HepG2 (cell line): ENCODE data around the gene NDFIP2. TPM values are rescaled to one million over a fixed set of nuclear protein-coding genes. Genes with fewer than 3 reads are reported as not detected.
"Not testable (repeated sequence)": the region's sequence is repeated elsewhere in the genome, so short reads cannot be mapped to it uniquely, and the experiment has no call there.

ENCODE experiments used
- ATAC-seq: fragments of 200-7000 bp; cut with Tn5 transposase; 3 replicates; pipeline ENCODE4 v1.9.1; 2020; ENCODE audit warnings: mild to moderate bottlenecking, moderate library complexity
- BruUV-seq: library from RNA; stranded (reverse); fragments of 400-500 nt; replicated peaks from 2 replicates; lab custom pipeline; 2021; lab: Mats Ljungman, UMichigan
- CTCF ChIA-PET: fragments of 300-600 bp; formaldehyde crosslinking; extraction: SDS; loops from one replicate; lab custom pipeline; 2021; ENCODE audit warnings: low total read pairs, inconsistent platforms, low intra/inter-chr PET ratio; lab: Yijun Ruan, JAX
- POLR2A ChIA-PET: fragments of 350-600 bp; sonication (Branson Sonifier 250); formaldehyde crosslinking; loops from one replicate; lab custom pipeline; 2020; ENCODE audit warnings: antibody characterized with exemption, inconsistent platforms; lab: Yijun Ruan, JAX
- DNase-seq: peaks from one replicate; pipeline ENCODE4 v3.0.0-alpha.2; 2015; ENCODE audit warnings: low spot score
- FAIRE-seq: peaks from 3 replicates; lab custom pipeline; 2011; peaks lifted over from hg19 to GRCh38; lab: Jason Lieb, UNC
- H2AFZ ChIP-seq: one replicate; pipeline ENCODE4 v1.6.1; 2011; ENCODE audit warnings: low read length, inconsistent platforms
- H3K27ac ChIP-seq: fragments of 300-600 bp; 3 replicates; pipeline ENCODE4 v1.8.0; 2011; ENCODE audit warnings: mixed run types, mild to moderate bottlenecking, mixed read lengths, low read length, inconsistent platforms; ENCODE audit not compliant: insufficient read depth; ENCODE audit errors: extremely low read length
- H3K27me3 ChIP-seq, 2 experiments: fragments of 200-600 bp in 1 of 2; 2 replicates in 1 of 2; 3 replicates in 1 of 2; pipeline versions ENCODE4 v1.6.0 to v1.8.0; 2011; ENCODE audit warnings: low read length in 2 of 2, mild to moderate bottlenecking in 2 of 2, moderate library complexity in 2 of 2, inconsistent platforms in 1 of 2; ENCODE audit not compliant: insufficient read depth in 2 of 2, control insufficient read depth in 1 of 2
- H3K36me3 ChIP-seq, 2 experiments: fragments of 200-600 bp in 1 of 2; replicated peaks in 1 of 2; 2 replicates in 1 of 2; 3 replicates in 1 of 2; pipeline versions ENCODE4 v1.5.1 to v1.8.0; 2011; ENCODE audit warnings: low read length in 2 of 2, inconsistent platforms in 1 of 2; ENCODE audit not compliant: insufficient read depth in 2 of 2, control insufficient read depth in 1 of 2
- H3K4me1 ChIP-seq: 2 replicates; pipeline ENCODE4 v1.5.1; 2012; ENCODE audit warnings: low read length, inconsistent platforms; ENCODE audit not compliant: insufficient read depth
- H3K4me2 ChIP-seq: 2 replicates; pipeline ENCODE4 v1.6.0; 2011; ENCODE audit warnings: low read depth, low read length, inconsistent platforms
- H3K4me3 ChIP-seq, 3 experiments: fragments of 200-600 bp in 1 of 3; sonication (generic), shearing (Covaris generic) in 1 of 3; replicated peaks in 1 of 3; 2 replicates each; pipeline ENCODE4 v1.5.1; 2011 to 2016; ENCODE audit warnings: low read length in 3 of 3, inconsistent platforms in 2 of 3, low read depth in 2 of 3, mild to moderate bottlenecking in 2 of 3, control low read depth in 1 of 3, mixed read lengths in 1 of 3; ENCODE audit not compliant: insufficient read depth in 1 of 3
- H3K79me2 ChIP-seq: one replicate; pipeline ENCODE4 v1.6.1; 2011; ENCODE audit warnings: low read length, inconsistent platforms; ENCODE audit not compliant: insufficient read depth
- H3K9ac ChIP-seq: 2 replicates; pipeline ENCODE4 v1.6.0; 2011; ENCODE audit warnings: mild to moderate bottlenecking, low read depth, low read length, inconsistent platforms; ENCODE audit not compliant: insufficient read depth
- H3K9me3 ChIP-seq: 2 replicates; pipeline ENCODE4 v1.5.1; 2012; ENCODE audit warnings: mild to moderate bottlenecking, low read length
- H4K20me1 ChIP-seq: 2 replicates; pipeline ENCODE4 v1.6.0; 2011; ENCODE audit warnings: inconsistent platforms, mild to moderate bottlenecking, low read length, moderate library complexity; ENCODE audit not compliant: insufficient read depth
- ATF7-NPFF ChIP-seq: sonication (generic); formaldehyde crosslinking; IDR thresholded peaks from 2 replicates; pipeline ENCODE4 v1.8.1; 2023; ENCODE audit warnings: mild to moderate bottlenecking, low read depth, missing genetic modification reagents, moderate library complexity
- CREB1 ChIP-seq, 2 experiments: fragments of 450-650 bp in 1 of 2; IDR thresholded peaks; 2 replicates each; pipeline ENCODE4 v1.6.1; 2016 to 2017; ENCODE audit warnings: control low read depth in 1 of 2, mild to moderate bottlenecking in 1 of 2, missing compliant biosample characterization in 1 of 2, missing genetic modification characterization in 1 of 2
- GPN1 ChIP-seq: sonication (generic); formaldehyde crosslinking; IDR thresholded peaks from 2 replicates; pipeline ENCODE4 v1.5.1; 2020; ENCODE audit warnings: missing genetic modification reagents, borderline replicate concordance
- HHEX ChIP-seq: IDR thresholded peaks from 2 replicates; pipeline ENCODE4 v1.6.1; 2016; ENCODE audit warnings: control low read depth
- KAT7 ChIP-seq: IDR thresholded peaks from 2 replicates; pipeline ENCODE4 v1.6.1; 2018; ENCODE audit warnings: borderline replicate concordance, missing compliant biosample characterization
- SNAPC2 ChIP-seq: sonication (generic); formaldehyde crosslinking; IDR thresholded peaks from 2 replicates; pipeline ENCODE4 v1.8.1; 2022; ENCODE audit warnings: mild to moderate bottlenecking, missing genetic modification reagents
- ZBTB7A ChIP-seq: sonication (generic); formaldehyde crosslinking; IDR thresholded peaks from 2 replicates; pipeline ENCODE4 v1.8.0; 2022; ENCODE audit warnings: mild to moderate bottlenecking, missing genetic modification reagents
- ZC3H13 ChIP-seq: sonication (generic); formaldehyde crosslinking; IDR thresholded peaks from 2 replicates; pipeline ENCODE4 v1.8.1; 2023; ENCODE audit warnings: mild to moderate bottlenecking, missing genetic modification reagents, moderate library complexity
- ZNF264 ChIP-seq: sonication (generic); formaldehyde crosslinking; IDR thresholded peaks from 2 replicates; pipeline ENCODE4 v1.4.0; 2020; ENCODE audit warnings: missing genetic modification reagents
- ZNF3 ChIP-seq: IDR thresholded peaks from 2 replicates; pipeline ENCODE4 v1.7.0; 2017; ENCODE audit warnings: inconsistent platforms
- ZNF329 ChIP-seq: sonication (generic); formaldehyde crosslinking; IDR thresholded peaks from 2 replicates; pipeline ENCODE4 v1.9.0; 2021; ENCODE audit warnings: low read depth, mild to moderate bottlenecking, missing genetic modification reagents
- ZNF484 ChIP-seq: sonication (generic); formaldehyde crosslinking; IDR thresholded peaks from 2 replicates; pipeline ENCODE4 v1.5.1; 2020; ENCODE audit warnings: mild to moderate bottlenecking, low read depth, missing genetic modification reagents, borderline replicate concordance
- ZNF598 ChIP-seq: sonication (generic); formaldehyde crosslinking; IDR thresholded peaks from 2 replicates; pipeline ENCODE4 v1.5.1; 2020; ENCODE audit warnings: mild to moderate bottlenecking, missing genetic modification reagents, borderline replicate concordance
- ZNF724P ChIP-seq: sonication (generic); formaldehyde crosslinking; IDR thresholded peaks from 2 replicates; pipeline ENCODE4 v1.8.0; 2022; ENCODE audit warnings: missing genetic modification reagents, borderline replicate concordance
- ZNF777 ChIP-seq: sonication (generic); formaldehyde crosslinking; IDR thresholded peaks from 2 replicates; pipeline ENCODE4 v1.4.0; 2020; ENCODE audit warnings: missing genetic modification reagents
- ZNF891 ChIP-seq: sonication (generic); formaldehyde crosslinking; IDR thresholded peaks from 2 replicates; pipeline ENCODE4 v1.5.0; 2020; ENCODE audit warnings: mild to moderate bottlenecking, missing genetic modification reagents
- WGBS: methylation state at CpG from one replicate; pipeline ENCODE4 v1.1.6; 2017; ENCODE audit warnings: low lambda C conversion rate; 5-methylcytosine and 5-hydroxymethylcytosine counted together
- in situ Hi-C: cut with HindIII; loops from 2 replicates; pipeline ENCODE4 v1.10.0; 2017; ENCODE audit warnings: low pct_unique_long_range_greater_than_20kb; ENCODE audit not compliant: extremely low pct_ligation_motif_present
- intact Hi-C: fragments of 100-400 bp; cut with micrococcal nuclease; formaldehyde crosslinking; loops from one replicate; pipeline ENCODE4 v1.10.0; 2022; ENCODE audit not compliant: unreplicated experiment
- polyA plus RNA-seq, 8 experiments: library from polyadenylated mRNA; depleted of rRNA in 3 of 8; stranded (reverse) in 7 of 8; unstranded in 1 of 8; fragments of >200 nt; fragmentation: Illumina TruSeq in 4 of 8; extraction: Trizol in 4 of 8; gene quantifications; 2 replicates each; pipeline versions ENCODE4 v1.2.1 to v1.2.3, GENCODE V29; 2011 to 2016; ENCODE audit warnings: low read depth in 4 of 8, missing spikeins in 1 of 8, mixed read lengths in 1 of 8; ENCODE audit not compliant: insufficient read depth in 1 of 8
- total RNA-seq, 5 experiments: library from RNA; depleted of rRNA; stranded (reverse); fragments of >200 nt; fragmentation: Illumina TruSeq; extraction: Trizol; gene quantifications; 2 replicates each; pipeline ENCODE4 v1.2.3, GENCODE V29; 2016; ENCODE audit warnings: low read depth in 1 of 5
- TF ChIP-seq, protein P1 (sequence below): sonication (generic); formaldehyde crosslinking; IDR thresholded peaks from 2 replicates; pipeline ENCODE4 v1.4.0; 2020; ENCODE audit warnings: missing genetic modification reagents, borderline replicate concordance

NDFIP2 gene
- total and polyA plus RNA-seq, 2 of the 13 experiments (the other 11 are each of a cell fraction or from before 2014, with no cell fraction given): 23.2 to 32.0 TPM

DNA sequence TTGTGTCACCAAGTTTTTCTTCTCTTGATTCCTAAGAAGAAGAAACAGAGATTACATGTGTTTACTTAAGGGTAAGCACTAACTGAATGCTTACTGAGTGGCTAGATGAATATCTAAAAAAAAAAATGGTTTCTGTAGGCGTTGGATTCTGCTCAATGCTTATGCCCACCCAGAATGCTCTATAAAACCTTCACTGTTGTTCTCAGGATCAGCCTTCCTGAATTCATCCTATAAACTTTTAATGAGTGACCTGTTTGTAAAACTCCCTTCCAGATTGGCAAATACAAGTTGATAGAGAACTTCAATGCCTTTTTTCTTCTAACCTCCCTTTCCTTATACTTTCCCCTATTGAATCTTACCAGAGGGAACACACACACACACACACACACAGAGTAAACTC lies 90.2 kb downstream of the NDFIP2 start (continued):
- TF ChIP-seq ZNF724P (no peak), HHEX (CRISPR knock-in tag) (no peak), ZC3H13 (CRISPR knock-in tag) (no peak), ZNF484 (CRISPR knock-in tag) (no peak), KAT7 (CRISPR knock-in tag) (no peak), ZBTB7A (CRISPR knock-in tag) (no peak)
- TF ChIP-seq, all 625 proteins: peak for 0

DNA sequence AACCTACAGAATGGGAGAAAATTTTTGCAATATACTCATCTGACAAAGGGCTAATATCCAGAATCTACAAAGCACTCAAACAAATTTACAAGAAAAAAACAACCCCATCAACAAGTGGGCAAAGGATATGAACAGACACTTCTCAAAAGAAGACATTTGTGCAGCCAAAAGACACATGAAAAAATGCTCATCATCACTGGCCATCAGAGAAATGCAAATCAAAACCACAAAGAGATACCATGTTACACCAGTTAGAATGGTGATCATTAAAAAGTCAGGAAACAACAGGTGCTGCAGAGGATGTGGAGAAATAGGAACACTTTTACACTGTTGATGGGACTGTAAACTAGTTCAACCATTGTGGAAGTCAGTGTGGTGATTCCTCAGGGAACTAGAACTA lies 92.9 kb downstream of the NDFIP2 start:
- FAIRE-seq, DNase-seq, H3K4me1 ChIP-seq, H3K4me3 ChIP-seq, ATAC-seq, intact Hi-C loops, H4K20me1 ChIP-seq, H3K4me2 ChIP-seq, in situ Hi-C loops, H2AFZ ChIP-seq, H3K36me3 ChIP-seq, H3K9ac ChIP-seq, BruUV-seq, POLR2A ChIA-PET, CTCF ChIA-PET, H3K9me3 ChIP-seq, H3K27ac ChIP-seq, H3K79me2 ChIP-seq, H3K27me3 ChIP-seq: not testable (repeated sequence)

DNA sequence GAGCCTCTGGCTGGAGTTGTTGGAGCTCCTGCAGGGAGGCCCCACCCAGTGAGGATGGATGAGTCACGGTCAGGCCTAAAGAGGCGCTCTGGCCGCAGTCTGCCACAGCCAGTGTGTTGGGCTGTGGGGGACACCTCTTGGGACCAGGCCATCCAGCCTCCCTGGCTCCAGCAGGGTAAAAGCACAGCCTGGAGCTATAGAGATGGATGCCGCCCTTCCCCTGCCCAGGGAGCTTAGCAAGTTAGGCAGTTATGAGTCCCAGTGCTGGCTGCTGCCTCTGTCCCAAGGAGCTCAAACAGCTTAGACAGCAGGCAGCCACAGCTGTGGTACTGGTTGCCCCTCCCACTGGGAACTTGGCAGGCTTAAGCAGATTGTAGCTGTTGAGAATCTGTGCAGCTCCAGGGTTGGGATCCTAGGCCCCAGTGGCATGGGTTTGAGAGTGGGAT lies 100.9 kb downstream of the NDFIP2 start:
- Histone ChIP-seq H3K27ac (no peak overlapping the region), H2AFZ (no peak overlapping the region), H3K79me2 (no peaks in the 10 kb centered on the region), H3K36me3 (no peaks in the 10 kb centered on the region), H3K9ac (no peak overlapping the region), H3K4me3 (no peak overlapping the region), H3K27me3 (no peaks in the 10 kb centered on the region), H3K4me1 (no peaks in the 10 kb centered on the region), H3K9me3 (no peaks in the 10 kb centered on the region; the same call in 1 of the 2 replicates), H3K4me2 (no peak overlapping the region), H4K20me1 (no peaks in the 10 kb centered on the region)
- DNase-seq (no peak), ATAC-seq (no peak), FAIRE-seq (no peak)
- POLR2A ChIA-PET: no interaction called here
- no TSS peak for BruUV-seq
- intact Hi-C loops: no loop called here
- no CpG with 5 or more reads among the region's 4 CpGs for WGBS
- CTCF ChIA-PET: no interaction called here
- in situ Hi-C loops: no loop called here
- TF ChIP-seq GPN1 (CRISPR knock-in tag) (no peak), ATF7-NPFF (CRISPR knock-in tag) (no peak), ZNF3 (CRISPR knock-in tag) (no peak), CREB1 (IDR thresholded peaks at IDR 0.05) (no peak), CREB1 (CRISPR knock-in tag; IDR thresholded peaks at IDR 0.05) (no peak), SNAPC2 (no peak), ZNF264 (CRISPR knock-in tag) (no peak), ZNF598 (no peak), ZNF329 (CRISPR knock-in tag) (no peak), ZNF777 (CRISPR knock-in tag) (no peak), ZNF891 (no peak)
- TF ChIP-seq, protein P1, sequence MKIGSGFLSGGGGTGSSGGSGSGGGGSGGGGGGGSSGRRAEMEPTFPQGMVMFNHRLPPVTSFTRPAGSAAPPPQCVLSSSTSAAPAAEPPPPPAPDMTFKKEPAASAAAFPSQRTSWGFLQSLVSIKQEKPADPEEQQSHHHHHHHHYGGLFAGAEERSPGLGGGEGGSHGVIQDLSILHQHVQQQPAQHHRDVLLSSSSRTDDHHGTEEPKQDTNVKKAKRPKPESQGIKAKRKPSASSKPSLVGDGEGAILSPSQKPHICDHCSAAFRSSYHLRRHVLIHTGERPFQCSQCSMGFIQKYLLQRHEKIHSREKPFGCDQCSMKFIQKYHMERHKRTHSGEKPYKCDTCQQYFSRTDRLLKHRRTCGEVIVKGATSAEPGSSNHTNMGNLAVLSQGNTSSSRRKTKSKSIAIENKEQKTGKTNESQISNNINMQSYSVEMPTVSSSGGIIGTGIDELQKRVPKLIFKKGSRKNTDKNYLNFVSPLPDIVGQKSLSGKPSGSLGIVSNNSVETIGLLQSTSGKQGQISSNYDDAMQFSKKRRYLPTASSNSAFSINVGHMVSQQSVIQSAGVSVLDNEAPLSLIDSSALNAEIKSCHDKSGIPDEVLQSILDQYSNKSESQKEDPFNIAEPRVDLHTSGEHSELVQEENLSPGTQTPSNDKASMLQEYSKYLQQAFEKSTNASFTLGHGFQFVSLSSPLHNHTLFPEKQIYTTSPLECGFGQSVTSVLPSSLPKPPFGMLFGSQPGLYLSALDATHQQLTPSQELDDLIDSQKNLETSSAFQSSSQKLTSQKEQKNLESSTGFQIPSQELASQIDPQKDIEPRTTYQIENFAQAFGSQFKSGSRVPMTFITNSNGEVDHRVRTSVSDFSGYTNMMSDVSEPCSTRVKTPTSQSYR (CRISPR knock-in tag): no peak
